ENCODE results near the gene CRKL.

CRKL gene

DNA sequence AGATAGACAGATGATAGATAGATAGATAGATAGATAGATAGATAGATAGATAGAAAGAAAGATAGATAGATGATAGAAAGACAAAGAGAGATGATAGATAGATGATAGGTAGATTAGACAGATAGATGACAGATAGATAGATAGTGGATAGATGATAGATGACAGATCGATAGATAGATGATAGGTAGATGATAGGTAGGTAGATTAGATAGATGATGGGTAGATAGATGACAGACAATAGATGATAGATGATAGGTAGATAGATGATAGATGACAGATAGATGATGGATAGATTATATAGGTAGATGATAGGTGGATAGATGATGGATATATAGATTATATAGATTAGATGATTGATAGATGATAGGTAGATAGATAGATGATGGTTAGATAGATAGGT, 69.2 kb downstream of the CRKL start:
- Histone ChIP-seq H2BK12ac (ENCODE audit: low read length) (no peak overlapping the region), H3K4ac (ENCODE audit: low read length) (no peak overlapping the region), H4K8ac (ENCODE audit: low read depth, low read length) (no peak overlapping the region), H3K36me3 (replicated peaks in 1 of 2; ENCODE audit: control insufficient read depth in 2 of 2, insufficient read depth in 2 of 2, low read length in 2 of 2) (peaks cover 18 to 50% of the 10 kb centered on the region in 2 donors), H3K4me2 (ENCODE audit: insufficient read depth, low read length, poor library complexity, severe bottlenecking) (no peak overlapping the region), H3K79me1 (ENCODE audit: low read depth, low read length) (peaks cover 8% of the 10 kb centered on the region), H4K91ac (ENCODE audit: low read depth, low read length, poor library complexity) (no peak overlapping the region), H2AK5ac (ENCODE audit: low read depth, low read length) (no peak overlapping the region), H2BK15ac (ENCODE audit: low read length) (no peak overlapping the region), H3K18ac (ENCODE audit: low read length) (no peak overlapping the region), H3K23ac (ENCODE audit: low read depth, low read length, poor library complexity) (no peak overlapping the region), H2BK120ac (ENCODE audit: low read depth, low read length) (no peak overlapping the region), H2AFZ (ENCODE audit: low read length) (no peak overlapping the region), H3K9me3 (replicated peaks in 1 of 2; ENCODE audit: control insufficient read depth in 2 of 2, insufficient read depth in 1 of 2, low read depth in 1 of 2, low read length in 2 of 2) (no peaks in the 10 kb centered on the region), H3K9ac (ENCODE audit: low read depth, low read length, poor library complexity) (no peak overlapping the region), H3K14ac (ENCODE audit: low read length) (no peak overlapping the region), H3K4me1 (ENCODE audit: control insufficient read depth in 2 of 2, insufficient read depth in 1 of 2, low read depth in 1 of 2, low read length in 2 of 2) (peaks cover 3 to 7% of the 10 kb centered on the region in 2 donors), H3K27me3 (ENCODE audit: control insufficient read depth in 3 of 3, insufficient read depth in 3 of 3, low read depth in 1 of 3, low read length in 3 of 3) (no peaks in the 10 kb centered on the region), H3K4me3 (ENCODE audit: low read length in 2 of 2) (no peak overlapping the region), H3K27ac (replicated peaks; ENCODE audit: low read length) (no peak overlapping the region), H2BK5ac (ENCODE audit: low read length) (no peak overlapping the region)
- WGBS, 2 donors (ENCODE audit: extremely low coverage in 2 of 2, insufficient read length in 2 of 2, insufficient replicate concordance in 1 of 2): 100% methylated on average over 1 of the region's 1 CpG; no CpG with 5 or more reads in 1 of the 2 donors
- no peak for DNase-seq (ENCODE audit: low spot score)

DNA sequence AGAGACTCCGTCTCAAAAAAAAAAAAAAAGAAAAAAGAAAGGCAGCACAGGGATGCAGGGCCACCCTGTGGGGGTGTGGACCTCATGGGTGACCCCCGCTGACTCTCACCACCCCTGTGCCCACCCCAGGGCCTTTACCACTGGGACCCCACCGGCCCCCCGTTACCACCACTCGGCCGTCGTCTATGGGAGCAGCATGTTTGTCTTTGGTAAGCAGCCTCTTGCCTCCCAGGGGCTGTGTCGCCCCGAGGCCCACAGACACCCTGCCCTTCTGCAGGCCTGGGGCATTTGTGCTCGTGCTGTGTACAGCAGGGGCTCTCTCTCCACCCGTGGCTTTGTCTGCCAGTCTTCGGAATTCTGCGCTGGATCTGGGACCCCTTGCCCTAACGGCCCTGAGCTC, 70.2 kb downstream of the CRKL start:
- Histone ChIP-seq H2AK5ac (ENCODE audit: low read depth, low read length) (no peak overlapping the region), H2BK12ac (ENCODE audit: low read length) (no peak overlapping the region), H2AFZ (ENCODE audit: low read length) (no peak overlapping the region), H3K27ac (replicated peaks; ENCODE audit: low read length) (no peak overlapping the region), H3K36me3 (replicated peaks in 1 of 2; ENCODE audit: control insufficient read depth in 2 of 2, insufficient read depth in 2 of 2, low read length in 2 of 2) (peaks cover 27 to 60% of the 10 kb centered on the region in 2 donors), H3K18ac (ENCODE audit: low read length) (no peak overlapping the region), H3K23ac (ENCODE audit: low read depth, low read length, poor library complexity) (peak overlapping the region; percentile 10), H3K4me2 (ENCODE audit: insufficient read depth, low read length, poor library complexity, severe bottlenecking) (no peak overlapping the region), H4K91ac (ENCODE audit: low read depth, low read length, poor library complexity) (no peak overlapping the region), H2BK15ac (ENCODE audit: low read length) (no peak overlapping the region), H3K4me1 (ENCODE audit: control insufficient read depth in 2 of 2, insufficient read depth in 1 of 2, low read depth in 1 of 2, low read length in 2 of 2) (peaks cover 0 to 5% of the 10 kb centered on the region in 2 donors), H3K14ac (ENCODE audit: low read length) (no peak overlapping the region), H2BK5ac (ENCODE audit: low read length) (no peak overlapping the region), H2BK120ac (ENCODE audit: low read depth, low read length) (no peak overlapping the region), H3K27me3 (ENCODE audit: control insufficient read depth in 3 of 3, insufficient read depth in 3 of 3, low read depth in 1 of 3, low read length in 3 of 3) (no peaks in the 10 kb centered on the region), H3K79me1 (ENCODE audit: low read depth, low read length) (peaks cover 6% of the 10 kb centered on the region), H3K9ac (ENCODE audit: low read depth, low read length, poor library complexity) (no peak overlapping the region), H3K4ac (ENCODE audit: low read length) (no peak overlapping the region), H4K8ac (ENCODE audit: low read depth, low read length) (no peak overlapping the region), H3K4me3 (ENCODE audit: low read length in 2 of 2) (no peak overlapping the region), H3K9me3 (replicated peaks in 1 of 2; ENCODE audit: control insufficient read depth in 2 of 2, insufficient read depth in 1 of 2, low read depth in 1 of 2, low read length in 2 of 2) (no peaks in the 10 kb centered on the region)
- no CpG with 5 or more reads among the region's 14 CpGs for WGBS, 2 donors (ENCODE audit: extremely low coverage in 2 of 2, insufficient read length in 2 of 2, insufficient replicate concordance in 1 of 2)
- DNase-seq (ENCODE audit: low spot score): no peak

DNA sequence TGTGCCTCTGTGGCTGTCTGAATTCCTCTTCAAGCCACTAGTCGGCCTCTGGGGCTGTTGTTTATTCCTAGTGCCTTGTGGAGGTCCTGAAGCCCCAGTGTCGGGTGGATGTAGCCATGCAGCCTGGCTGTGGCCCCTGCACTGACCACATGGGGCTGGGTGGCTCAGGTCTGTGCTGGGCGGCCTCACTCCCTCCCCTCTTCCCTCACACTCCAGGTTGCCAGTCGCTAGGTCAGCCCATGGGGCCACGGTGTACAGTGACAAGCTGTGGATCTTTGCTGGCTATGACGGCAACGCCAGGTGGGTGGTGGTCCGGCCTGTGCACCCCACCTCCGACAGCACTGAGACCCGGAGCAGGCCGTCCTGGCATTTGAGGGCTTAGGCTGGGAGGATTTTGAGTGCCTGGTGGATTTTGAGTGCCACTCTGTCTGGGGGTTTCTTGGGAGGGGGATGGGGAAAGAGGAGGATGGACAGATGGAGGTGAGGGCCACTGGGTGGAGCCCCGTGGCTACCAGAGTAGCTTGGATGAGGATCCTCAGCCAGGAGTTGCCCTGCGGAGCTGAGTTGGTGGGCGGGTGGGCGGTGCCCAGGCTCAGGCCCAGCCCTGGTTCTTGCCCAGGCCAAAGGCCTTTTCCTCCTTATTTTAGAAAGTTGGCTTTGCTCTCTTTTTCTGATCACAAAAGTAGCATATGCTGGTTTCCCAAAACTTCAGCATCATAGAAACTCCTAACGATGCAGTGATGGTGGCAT, 71.5 kb downstream of the CRKL start:
- H2BK15ac ChIP-seq (ENCODE audit: low read length): no peak overlapping the region
- no peak overlapping the region for H4K8ac ChIP-seq (ENCODE audit: low read depth, low read length)
- no peaks in the 10 kb centered on the region for H3K9me3 ChIP-seq (replicated peaks in 1 of 2; ENCODE audit: control insufficient read depth in 2 of 2, insufficient read depth in 1 of 2, low read depth in 1 of 2, low read length in 2 of 2)
- peak overlapping the region; percentile 28 for H3K18ac ChIP-seq (ENCODE audit: low read length)
- peaks cover 39 to 73% of the 10 kb centered on the region in 2 donors for H3K36me3 ChIP-seq (replicated peaks in 1 of 2; ENCODE audit: control insufficient read depth in 2 of 2, insufficient read depth in 2 of 2, low read length in 2 of 2)
- no peak overlapping the region for H2BK5ac ChIP-seq (ENCODE audit: low read length)
- H3K14ac ChIP-seq (ENCODE audit: low read length): no peak overlapping the region
- peak overlapping the region; percentile 50 for H3K9ac ChIP-seq (ENCODE audit: low read depth, low read length, poor library complexity)
- H3K4ac ChIP-seq (ENCODE audit: low read length): peak overlapping the region; percentile 6
- no peak overlapping the region for H4K91ac ChIP-seq (ENCODE audit: low read depth, low read length, poor library complexity)
- H3K27me3 ChIP-seq (ENCODE audit: control insufficient read depth in 3 of 3, insufficient read depth in 3 of 3, low read depth in 1 of 3, low read length in 3 of 3): no peaks in the 10 kb centered on the region
- peaks cover 3% of the 10 kb centered on the region for H3K79me1 ChIP-seq (ENCODE audit: low read depth, low read length)
- H3K4me2 ChIP-seq (ENCODE audit: insufficient read depth, low read length, poor library complexity, severe bottlenecking): no peak overlapping the region
- H3K27ac ChIP-seq (replicated peaks; ENCODE audit: low read length): no peak overlapping the region
- no peaks in the 10 kb centered on the region for H3K4me1 ChIP-seq (ENCODE audit: control insufficient read depth in 2 of 2, insufficient read depth in 1 of 2, low read depth in 1 of 2, low read length in 2 of 2)
- H2BK120ac ChIP-seq (ENCODE audit: low read depth, low read length): peak overlapping the region; percentile 31
- H2AK5ac ChIP-seq (ENCODE audit: low read depth, low read length): no peak overlapping the region
- H3K23ac ChIP-seq (ENCODE audit: low read depth, low read length, poor library complexity): peak overlapping the region; percentile 89
- DNase-seq (ENCODE audit: low spot score): no peak
- H2AFZ ChIP-seq (ENCODE audit: low read length): no peak overlapping the region
- H3K4me3 ChIP-seq (ENCODE audit: low read length in 2 of 2): peak overlapping the region in 1 of 2 donors; percentile 5
- no peak overlapping the region for H2BK12ac ChIP-seq (ENCODE audit: low read length)
- WGBS, 2 donors (ENCODE audit: extremely low coverage in 2 of 2, insufficient read length in 2 of 2, insufficient replicate concordance in 1 of 2): no CpG with 5 or more reads among the region's 16 CpGs

DNA sequence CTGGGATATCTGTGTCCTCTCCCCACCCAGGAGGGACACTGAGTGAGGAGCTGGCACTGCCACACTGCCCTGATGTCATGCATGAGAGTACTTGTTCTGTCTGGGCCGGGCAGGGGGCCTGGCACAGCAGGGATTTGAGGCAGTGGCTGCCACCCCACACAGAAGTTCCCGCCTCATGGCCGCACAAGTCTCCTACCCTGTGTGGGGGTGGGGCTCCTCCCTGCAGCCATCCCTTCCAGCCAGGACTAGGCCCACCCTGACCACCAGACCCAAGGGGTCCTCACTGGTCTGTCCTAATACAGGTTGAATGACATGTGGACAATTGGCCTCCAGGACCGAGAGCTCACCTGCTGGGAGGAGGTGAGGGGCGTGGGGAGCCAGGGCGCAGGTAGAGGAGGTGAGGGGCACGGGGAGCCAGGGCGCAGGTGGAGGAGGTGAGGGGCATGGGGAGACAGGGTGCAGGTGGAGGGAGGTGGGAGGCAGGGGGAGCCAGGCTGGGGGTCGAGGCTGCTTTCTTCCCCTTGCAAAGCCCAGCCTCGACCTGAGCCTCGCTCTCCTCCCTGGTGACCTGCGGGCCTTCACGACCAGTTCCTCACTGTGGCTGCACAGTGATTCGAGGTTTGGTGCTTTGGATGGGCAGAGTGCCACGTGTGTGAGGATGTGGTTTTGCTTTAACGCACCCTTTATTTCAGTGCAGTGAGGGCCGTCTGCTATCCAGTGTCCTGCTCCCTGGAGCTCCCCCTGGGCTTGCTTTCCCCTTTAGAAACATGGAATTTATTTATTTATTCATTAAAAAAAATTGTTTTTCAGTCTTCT, 72.3 kb downstream of the CRKL start:
- Histone ChIP-seq H4K8ac (ENCODE audit: low read depth, low read length) (no peak overlapping the region), H3K9ac (ENCODE audit: low read depth, low read length, poor library complexity) (peak overlapping the region; percentile 50), H3K27me3 (ENCODE audit: control insufficient read depth in 3 of 3, insufficient read depth in 3 of 3, low read depth in 1 of 3, low read length in 3 of 3) (no peaks in the 10 kb centered on the region), H3K4me1 (ENCODE audit: control insufficient read depth in 2 of 2, insufficient read depth in 1 of 2, low read depth in 1 of 2, low read length in 2 of 2) (no peaks in the 10 kb centered on the region), H3K4me3 (ENCODE audit: low read length in 2 of 2) (no peak overlapping the region), H3K4ac (ENCODE audit: low read length) (peak overlapping the region; percentile 6), H3K79me1 (ENCODE audit: low read depth, low read length) (peaks cover 3% of the 10 kb centered on the region), H2BK12ac (ENCODE audit: low read length) (no peak overlapping the region), H3K4me2 (ENCODE audit: insufficient read depth, low read length, poor library complexity, severe bottlenecking) (no peak overlapping the region), H3K23ac (ENCODE audit: low read depth, low read length, poor library complexity) (peak overlapping the region; percentile 89), H2AFZ (ENCODE audit: low read length) (no peak overlapping the region), H3K27ac (replicated peaks; ENCODE audit: low read length) (no peak overlapping the region), H2BK120ac (ENCODE audit: low read depth, low read length) (peak overlapping the region; percentile 61), H3K18ac (ENCODE audit: low read length) (no peak overlapping the region), H2AK5ac (ENCODE audit: low read depth, low read length) (peak overlapping the region; percentile 21), H3K36me3 (replicated peaks in 1 of 2; ENCODE audit: control insufficient read depth in 2 of 2, insufficient read depth in 2 of 2, low read length in 2 of 2) (peaks cover 39 to 72% of the 10 kb centered on the region in 2 donors), H3K9me3 (replicated peaks in 1 of 2; ENCODE audit: control insufficient read depth in 2 of 2, insufficient read depth in 1 of 2, low read depth in 1 of 2, low read length in 2 of 2) (no peaks in the 10 kb centered on the region), H3K14ac (ENCODE audit: low read length) (no peak overlapping the region), H4K91ac (ENCODE audit: low read depth, low read length, poor library complexity) (no peak overlapping the region), H2BK15ac (ENCODE audit: low read length) (no peak overlapping the region), H2BK5ac (ENCODE audit: low read length) (no peak overlapping the region)
- WGBS, 2 donors (ENCODE audit: extremely low coverage in 2 of 2, insufficient read length in 2 of 2, insufficient replicate concordance in 1 of 2): no CpG with 5 or more reads among the region's 17 CpGs
- no peak for DNase-seq (ENCODE audit: low spot score)
